Right atrium auricular region (tissue), 2 donors: Measurements from ENCODE around the gene MMP20. TPM values are rescaled to one million over a fixed set of nuclear protein-coding genes. Genes with fewer than 3 reads are reported as not detected.

ENCODE experiments used
- DNase-seq: peaks from one replicate; pipeline ENCODE4 v3.0.0-alpha.2; 2019; ENCODE audit warnings: low spot score
- H3K27ac ChIP-seq, 2 donors: fragments of 200-600 bp; sonication (generic); 1 replicate in 1 of 2; 2 replicates in 1 of 2; pipeline ENCODE4 v1.5.1; 2016 to 2019
- H3K27me3 ChIP-seq, 2 donors: fragments of 200-600 bp; sonication (generic); one replicate each; pipeline versions ENCODE4 v1.5.1 to v1.6.0; 2017 to 2019
- H3K36me3 ChIP-seq: fragments of 200-600 bp; sonication (generic); one replicate; pipeline ENCODE4 v1.5.1; 2016
- H3K4me1 ChIP-seq, 2 donors: fragments of 200-600 bp; sonication (generic); one replicate each; pipeline versions ENCODE4 v1.5.1 to v1.6.0; 2017 to 2019
- H3K4me3 ChIP-seq, 2 donors: fragments of 200-600 bp; sonication (generic); 1 replicate in 1 of 2; 2 replicates in 1 of 2; pipeline ENCODE4 v1.5.1; 2017 to 2019; ENCODE audit warnings: mild to moderate bottlenecking in 1 of 2, moderate library complexity in 1 of 2
- H3K9me3 ChIP-seq, 2 donors: fragments of 200-600 bp; sonication (generic); one replicate each; pipeline ENCODE4 v1.5.1; 2019
- total RNA-seq, 2 donors: library from RNA; depleted of rRNA; stranded (reverse); fragments of >200 nt; gene quantifications; one replicate each; pipeline ENCODE4 v1.1.0, GENCODE V29; 2016
- TF ChIP-seq, protein P1 (sequence below), 2 donors: fragments of 200-600 bp; sonication (generic); IDR thresholded peaks; one replicate each; pipeline ENCODE4 v1.5.1; 2019; ENCODE audit warnings: antibody characterized with exemption in 2 of 2

Gene MMP20
- total RNA-seq, 2 donors from 2014 or later, result not detected

DNA sequence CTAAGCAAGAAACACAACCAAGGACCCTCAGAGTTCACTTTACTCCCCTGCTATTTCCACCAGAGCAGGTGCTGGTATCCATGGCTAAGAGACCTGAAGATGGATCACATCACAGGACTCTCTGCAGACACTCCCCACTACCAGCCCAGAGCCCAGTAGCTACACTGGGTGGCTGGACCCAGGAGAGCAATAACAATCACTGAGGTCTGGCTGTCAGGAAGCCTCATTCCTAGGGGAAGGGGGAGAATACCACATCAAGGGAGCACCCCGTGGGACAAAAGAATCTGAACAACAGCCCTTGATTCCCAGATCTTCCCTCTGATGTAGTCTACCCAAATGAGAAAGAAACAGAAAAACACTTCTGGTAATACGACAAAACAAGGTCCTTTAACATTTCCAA, 85.6 kb downstream of the MMP20 start:
- TF ChIP-seq, protein P1, sequence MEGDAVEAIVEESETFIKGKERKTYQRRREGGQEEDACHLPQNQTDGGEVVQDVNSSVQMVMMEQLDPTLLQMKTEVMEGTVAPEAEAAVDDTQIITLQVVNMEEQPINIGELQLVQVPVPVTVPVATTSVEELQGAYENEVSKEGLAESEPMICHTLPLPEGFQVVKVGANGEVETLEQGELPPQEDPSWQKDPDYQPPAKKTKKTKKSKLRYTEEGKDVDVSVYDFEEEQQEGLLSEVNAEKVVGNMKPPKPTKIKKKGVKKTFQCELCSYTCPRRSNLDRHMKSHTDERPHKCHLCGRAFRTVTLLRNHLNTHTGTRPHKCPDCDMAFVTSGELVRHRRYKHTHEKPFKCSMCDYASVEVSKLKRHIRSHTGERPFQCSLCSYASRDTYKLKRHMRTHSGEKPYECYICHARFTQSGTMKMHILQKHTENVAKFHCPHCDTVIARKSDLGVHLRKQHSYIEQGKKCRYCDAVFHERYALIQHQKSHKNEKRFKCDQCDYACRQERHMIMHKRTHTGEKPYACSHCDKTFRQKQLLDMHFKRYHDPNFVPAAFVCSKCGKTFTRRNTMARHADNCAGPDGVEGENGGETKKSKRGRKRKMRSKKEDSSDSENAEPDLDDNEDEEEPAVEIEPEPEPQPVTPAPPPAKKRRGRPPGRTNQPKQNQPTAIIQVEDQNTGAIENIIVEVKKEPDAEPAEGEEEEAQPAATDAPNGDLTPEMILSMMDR (IDR thresholded peaks at IDR 0.05), result no peak
- no peaks in the 10 kb centered on the region for H3K36me3 ChIP-seq
- H3K27ac ChIP-seq, result no peak overlapping the region
- no peaks in the 10 kb centered on the region for H3K9me3 ChIP-seq
- H3K4me1 ChIP-seq, result no peaks in the 10 kb centered on the region
- no peak overlapping the region for H3K4me3 ChIP-seq
- no peaks in the 10 kb centered on the region for H3K27me3 ChIP-seq
- DNase-seq, result no peak

DNA sequence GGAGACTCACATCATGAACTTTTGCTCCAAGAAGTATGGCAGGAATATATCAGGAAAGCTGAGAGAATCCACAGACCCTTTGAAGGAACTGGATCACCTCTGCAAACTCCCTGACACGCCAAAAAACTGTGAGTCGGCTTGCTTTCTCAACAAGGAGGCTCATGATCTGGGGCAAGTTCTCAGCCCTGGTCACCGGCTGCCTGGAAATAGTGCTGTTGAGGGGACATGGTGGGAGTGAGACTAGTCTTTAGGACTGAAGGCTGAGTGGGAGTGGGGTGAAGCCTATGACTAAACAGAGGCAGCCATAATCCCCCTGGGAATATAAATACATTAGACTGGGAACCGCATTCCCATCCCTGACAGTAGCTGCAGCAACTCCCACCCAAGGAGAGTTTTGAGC, 86.2 kb downstream of the MMP20 start:
- Histone ChIP-seq H3K4me1 (no peaks in the 10 kb centered on the region), H3K36me3 (no peaks in the 10 kb centered on the region), H3K9me3 (no peaks in the 10 kb centered on the region), H3K4me3 (no peak overlapping the region), H3K27me3 (no peaks in the 10 kb centered on the region), H3K27ac (no peak overlapping the region)
- TF ChIP-seq, protein P1 (IDR thresholded peaks at IDR 0.05), result no peak
- no peak for DNase-seq

DNA sequence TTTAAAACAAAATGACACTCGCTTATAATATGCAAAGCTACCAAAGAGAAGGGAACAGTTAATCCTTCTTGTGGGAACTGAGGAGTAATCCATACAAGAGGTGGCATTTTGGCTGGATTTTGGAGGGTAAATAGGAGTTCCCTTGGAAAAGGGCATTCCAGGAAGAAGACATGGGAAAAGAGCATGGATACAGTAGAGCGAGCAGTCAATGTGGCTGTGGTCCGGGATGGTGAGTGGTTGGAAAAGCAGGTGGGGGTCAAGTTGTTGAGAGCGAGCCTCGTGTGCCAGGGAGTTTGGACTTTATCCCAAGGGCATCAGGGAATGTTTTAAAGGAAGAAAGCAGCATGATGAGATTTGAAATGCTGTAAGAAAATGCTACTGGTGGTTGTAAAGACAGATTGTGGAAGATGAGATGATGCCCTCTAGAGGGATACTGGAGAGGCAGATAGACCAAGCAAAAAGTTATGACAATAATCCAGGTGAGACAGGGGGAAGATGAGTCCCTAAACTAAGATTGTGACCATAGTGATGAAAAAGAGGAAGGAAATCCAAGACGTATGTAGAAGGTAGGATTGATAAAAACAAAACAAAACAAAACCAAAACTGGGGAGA, 90.8 kb downstream of the MMP20 start:
- DNase-seq, result no peak
- Histone ChIP-seq H3K27ac (no peak overlapping the region), H3K27me3 (no peaks in the 10 kb centered on the region), H3K4me3 (no peak overlapping the region), H3K36me3 (no peaks in the 10 kb centered on the region), H3K4me1 (no peaks in the 10 kb centered on the region), H3K9me3 (no peaks in the 10 kb centered on the region)
- TF ChIP-seq, protein P1 (IDR thresholded peaks at IDR 0.05), result no peak

DNA sequence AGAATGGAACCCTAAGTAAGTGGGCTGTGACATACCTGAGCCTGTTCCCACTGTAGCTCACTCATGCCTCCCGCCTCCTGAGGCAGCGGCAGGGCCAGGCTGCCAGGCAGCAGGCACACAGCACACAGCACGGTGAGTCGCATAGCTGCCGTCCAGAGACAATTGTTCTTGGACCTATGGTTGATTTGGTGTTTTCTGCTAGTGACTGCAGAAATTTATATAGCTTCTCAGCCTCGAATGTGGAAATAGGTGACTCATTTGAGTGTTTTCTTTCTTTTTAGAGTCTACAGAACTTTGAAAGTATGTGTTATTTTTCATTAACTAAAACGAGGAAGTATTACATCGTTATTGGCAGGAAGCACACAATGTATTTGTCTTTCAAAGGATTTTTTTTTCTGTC, 94.6 kb downstream of the MMP20 start, which contains the start of gene MMP7:
Gene MMP7, minus strand, starts transcription at position 190 of the 400 bp plus-strand sequence. Its CDS starts 47 bp downstream, at position 143.
- Histone ChIP-seq H3K27ac (no peak within 1 kb of the TSS), H3K27me3 (no peaks in the 10 kb centered on the region), H3K4me3 (no peak within 1 kb of the TSS), H3K4me1 (no peaks in the 10 kb centered on the region), H3K36me3 (no peaks in the 10 kb centered on the region), H3K9me3 (no peaks in the 10 kb centered on the region)
- TF ChIP-seq, protein P1 (IDR thresholded peaks at IDR 0.05), result no peak
- DNase-seq, result no peak

DNA sequence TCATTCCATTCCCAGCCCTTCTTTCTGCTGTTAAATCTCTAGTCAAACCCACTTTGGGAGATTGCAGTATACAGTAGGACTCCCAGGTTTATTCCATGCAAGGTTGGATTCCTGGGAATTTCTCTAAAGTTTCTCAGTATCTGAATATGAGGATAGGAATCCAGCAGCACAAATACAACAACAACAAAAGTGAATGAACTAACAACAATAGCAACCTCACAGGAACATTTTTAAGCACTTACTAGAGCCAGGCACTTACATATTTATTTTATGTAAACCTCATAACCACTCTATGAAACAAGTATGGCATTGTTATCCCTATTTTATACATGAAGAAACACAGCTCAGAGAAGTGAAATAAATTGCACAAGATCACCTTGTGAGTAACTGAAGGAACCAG, 96.5 kb downstream of the MMP20 start:
- Histone ChIP-seq H3K27ac (no peak overlapping the region), H3K36me3 (no peaks in the 10 kb centered on the region), H3K9me3 (no peaks in the 10 kb centered on the region), H3K27me3 (no peaks in the 10 kb centered on the region), H3K4me1 (no peaks in the 10 kb centered on the region), H3K4me3 (no peak overlapping the region)
- DNase-seq, result no peak
- TF ChIP-seq, protein P1 (IDR thresholded peaks at IDR 0.05), result no peak

DNA sequence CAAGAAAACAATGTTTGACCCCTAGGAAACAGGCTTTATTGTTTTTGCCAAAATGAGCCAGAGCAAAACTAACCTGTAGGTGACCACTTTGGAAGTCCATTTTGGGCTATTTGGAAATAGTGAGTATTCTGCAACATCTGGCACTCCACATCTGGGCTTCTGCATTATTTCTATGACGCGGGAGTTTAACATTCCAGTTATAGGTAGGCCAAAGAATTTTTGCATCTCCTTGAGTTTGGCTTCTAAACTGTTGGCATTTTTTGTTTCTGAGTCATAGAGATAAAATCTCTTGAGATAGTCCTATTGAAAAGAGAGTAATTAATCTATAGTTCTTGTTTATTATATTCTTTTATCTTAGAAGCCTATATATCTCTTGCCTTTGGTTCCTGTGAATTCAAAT, 97.4 kb downstream of the MMP20 start:
- no peaks in the 10 kb centered on the region for H3K9me3 ChIP-seq
- H3K27ac ChIP-seq, result no peak overlapping the region
- no peaks in the 10 kb centered on the region for H3K27me3 ChIP-seq
- H3K4me1 ChIP-seq, result no peaks in the 10 kb centered on the region
- no peaks in the 10 kb centered on the region for H3K36me3 ChIP-seq
- no peak for DNase-seq
- TF ChIP-seq, protein P1 (IDR thresholded peaks at IDR 0.05), result no peak
- no peak overlapping the region for H3K4me3 ChIP-seq
